Fibroblast of lung (primary cell): ENCODE results near the gene THEM5. TPM values are rescaled to one million over a fixed set of nuclear protein-coding genes. Genes with fewer than 3 reads are reported as not detected.

Experiments
- DNase-seq, 2 donors: peaks; one replicate each; pipeline versions ENCODE4 v3.0.0 to v3.0.0-alpha.2; 2010; ENCODE audit warnings: low read depth in 2 of 2
- H2AFZ ChIP-seq: 2 replicates; pipeline ENCODE4 v1.5.1; 2012; ENCODE audit warnings: low read length, control low read depth, inconsistent platforms
- H3K27ac ChIP-seq: 2 replicates; pipeline ENCODE4 v1.5.1; 2011; ENCODE audit warnings: low read length, control low read depth; ENCODE audit not compliant: insufficient read depth
- H3K27me3 ChIP-seq: 2 replicates; pipeline ENCODE4 v1.5.1; 2011; ENCODE audit warnings: mild to moderate bottlenecking, low read length; ENCODE audit not compliant: control insufficient read depth, insufficient read depth
- H3K36me3 ChIP-seq: 2 replicates; pipeline ENCODE4 v1.5.1; 2011; ENCODE audit warnings: low read length; ENCODE audit not compliant: control insufficient read depth, insufficient read depth
- H3K4me1 ChIP-seq: 2 replicates; pipeline ENCODE4 v1.5.1; 2011; ENCODE audit warnings: low read length; ENCODE audit not compliant: control insufficient read depth, insufficient read depth; ENCODE audit errors: extremely low read depth
- H3K4me2 ChIP-seq: 2 replicates; pipeline ENCODE4 v1.5.1; 2011; ENCODE audit warnings: low read length, control low read depth; ENCODE audit not compliant: insufficient read depth; ENCODE audit errors: extremely low read depth
- H3K4me3 ChIP-seq, 4 experiments: fragments of 200-600 bp in 1 of 4; sonication (generic) in 1 of 4; replicated peaks in 1 of 4; 2 replicates each; pipeline ENCODE4 v1.5.1; 2011 to 2016; ENCODE audit warnings: low read length in 4 of 4, low read depth in 3 of 4, mild to moderate bottlenecking in 3 of 4, control low read depth in 2 of 4, inconsistent platforms in 1 of 4, mixed read lengths in 1 of 4; ENCODE audit not compliant: insufficient read depth in 1 of 4; ENCODE audit errors: control extremely low read depth in 1 of 4
- H3K79me2 ChIP-seq: 2 replicates; pipeline ENCODE4 v1.5.1; 2012; ENCODE audit warnings: mild to moderate bottlenecking, low read length, inconsistent platforms; ENCODE audit not compliant: control insufficient read depth, insufficient read depth
- H3K9ac ChIP-seq: 2 replicates; pipeline ENCODE4 v1.5.1; 2011; ENCODE audit warnings: mild to moderate bottlenecking, low read length, control low read depth; ENCODE audit not compliant: insufficient read depth
- H3K9me3 ChIP-seq: 2 replicates; pipeline ENCODE4 v1.5.1; 2012; ENCODE audit warnings: low read depth, low read length; ENCODE audit not compliant: control insufficient read depth, insufficient read depth
- H4K20me1 ChIP-seq: 2 replicates; pipeline ENCODE4 v1.5.1; 2011; ENCODE audit warnings: low read length; ENCODE audit not compliant: control insufficient read depth, insufficient read depth; ENCODE audit errors: extremely low read depth
- CTCF ChIP-seq, 2 donors: IDR thresholded peaks in 1 of 2; conservative IDR thresholded peaks in 1 of 2; 1 replicate in 1 of 2; 2 replicates in 1 of 2; pipeline ENCODE4 v1.5.1; 2011 to 2012; ENCODE audit warnings: low read length in 2 of 2, control low read depth in 1 of 2, inconsistent platforms in 1 of 2, low read depth in 1 of 2, mild to moderate bottlenecking in 1 of 2
- EZH2 ChIP-seq: IDR thresholded peaks from 2 replicates; pipeline ENCODE4 v1.5.1; 2012; ENCODE audit warnings: low read length, control low read depth, mild to moderate bottlenecking; ENCODE audit errors: missing control alignments
- polyA plus RNA-seq, 2 donors: library from polyadenylated mRNA; depleted of rRNA in 1 of 2; stranded (reverse) in 1 of 2; unstranded in 1 of 2; fragments of >200 nt; gene quantifications; 2 replicates each; pipeline ENCODE4 v1.2.1, GENCODE V29; 2011 to 2012; ENCODE audit warnings: missing spikeins in 1 of 2
- total RNA-seq: library from RNA; depleted of rRNA; stranded (reverse); fragments of >200 nt; gene quantifications from 2 replicates; pipeline ENCODE4 v1.2.1, GENCODE V29; 2014

Gene THEM5
- total and polyA plus RNA-seq, 2 donors (not counting 1 experiment from before 2014, with no cell fraction given): not detected

GRCh38 chr1:151846686-151847237 lies 6.8 kb downstream of the THEM5 start:
- TF ChIP-seq EZH2 (no peak), CTCF (conservative IDR thresholded peaks at IDR 0.05 in 1 of 2, IDR thresholded peaks at IDR 0.05 in 1 of 2; ENCODE audit: low read depth in 1 of 2, low read length in 2 of 2) (no peak)
- Histone ChIP-seq H3K36me3 (no peaks in the 10 kb centered on the region), H3K9ac (no peak overlapping the region), H3K9me3 (no peaks in the 10 kb centered on the region), H3K27ac (no peak overlapping the region), H4K20me1 (no peaks in the 10 kb centered on the region), H3K79me2 (no peaks in the 10 kb centered on the region), H3K4me3 (no peak overlapping the region), H2AFZ (no peak overlapping the region), H3K4me2 (no peak overlapping the region), H3K27me3 (peaks cover 25% of the 10 kb centered on the region), H3K4me1 (no peaks in the 10 kb centered on the region)
- no peak for DNase-seq

GRCh38 chr1:151846062-151846568 lies 7.4 kb downstream of the THEM5 start:
- no peaks in the 10 kb centered on the region for H4K20me1 ChIP-seq
- H3K4me3 ChIP-seq: no peak overlapping the region
- no peaks in the 10 kb centered on the region for H3K79me2 ChIP-seq
- H3K36me3 ChIP-seq: no peaks in the 10 kb centered on the region
- H3K27me3 ChIP-seq: peaks cover 24% of the 10 kb centered on the region
- peak in 1 of 2 donors; percentile 54 for DNase-seq
- no peak overlapping the region for H3K9ac ChIP-seq
- no peak overlapping the region for H3K4me2 ChIP-seq
- H3K27ac ChIP-seq: no peak overlapping the region
- no peak overlapping the region for H2AFZ ChIP-seq
- H3K4me1 ChIP-seq: no peaks in the 10 kb centered on the region
- H3K9me3 ChIP-seq: no peaks in the 10 kb centered on the region
- TF ChIP-seq EZH2 (no peak), CTCF (conservative IDR thresholded peaks at IDR 0.05 in 1 of 2, IDR thresholded peaks at IDR 0.05 in 1 of 2; ENCODE audit: low read depth in 1 of 2, low read length in 2 of 2) (no peak)

- H3K36me3 ChIP-seq: no peaks in the 10 kb centered on the region
- H4K20me1 ChIP-seq: no peaks in the 10 kb centered on the region
- H3K79me2 ChIP-seq: no peaks in the 10 kb centered on the region
- no peak for DNase-seq
- H3K9ac ChIP-seq: no peak overlapping the region
- no peaks in the 10 kb centered on the region for H3K4me1 ChIP-seq
- TF ChIP-seq EZH2 (no peak), CTCF (conservative IDR thresholded peaks at IDR 0.05 in 1 of 2, IDR thresholded peaks at IDR 0.05 in 1 of 2; ENCODE audit: low read depth in 1 of 2, low read length in 2 of 2) (no peak)
- H3K4me2 ChIP-seq: no peak overlapping the region
- H3K4me3 ChIP-seq: no peak overlapping the region
- peaks cover 29% of the 10 kb centered on the region for H3K27me3 ChIP-seq
- no peak overlapping the region for H3K27ac ChIP-seq
- H2AFZ ChIP-seq: no peak overlapping the region
- no peaks in the 10 kb centered on the region for H3K9me3 ChIP-seq
Measured at GRCh38 chr1:151843398-151843797, 10.1 kb downstream of the THEM5 start.
